Measurements from ENCODE around the gene FGD6.

- TF ChIP-seq CTCF (conservative IDR thresholded peaks at IDR 0.05 in 1 of 2, IDR thresholded peaks at IDR 0.05 in 1 of 2; ENCODE audit: low read depth in 1 of 2, low read length in 2 of 2) (no peak), EZH2 (IDR thresholded peaks at IDR 0.05; ENCODE audit: low read length, missing control alignments) (no peak)
These were observed 12.4 kb upstream of the FGD6 start for GRCh38 chr12:95229636-95230035.

All from fibroblast of lung (primary cell).